A204.1 (cell line): ENCODE results near the gene ISL1.

ENCODE experiments used
- FAIRE-seq: peaks from 2 replicates; lab custom pipeline; 2012; peaks lifted over from hg19 to GRCh38; lab: Jason Lieb, UNC

The ISL1 gene

DNA sequence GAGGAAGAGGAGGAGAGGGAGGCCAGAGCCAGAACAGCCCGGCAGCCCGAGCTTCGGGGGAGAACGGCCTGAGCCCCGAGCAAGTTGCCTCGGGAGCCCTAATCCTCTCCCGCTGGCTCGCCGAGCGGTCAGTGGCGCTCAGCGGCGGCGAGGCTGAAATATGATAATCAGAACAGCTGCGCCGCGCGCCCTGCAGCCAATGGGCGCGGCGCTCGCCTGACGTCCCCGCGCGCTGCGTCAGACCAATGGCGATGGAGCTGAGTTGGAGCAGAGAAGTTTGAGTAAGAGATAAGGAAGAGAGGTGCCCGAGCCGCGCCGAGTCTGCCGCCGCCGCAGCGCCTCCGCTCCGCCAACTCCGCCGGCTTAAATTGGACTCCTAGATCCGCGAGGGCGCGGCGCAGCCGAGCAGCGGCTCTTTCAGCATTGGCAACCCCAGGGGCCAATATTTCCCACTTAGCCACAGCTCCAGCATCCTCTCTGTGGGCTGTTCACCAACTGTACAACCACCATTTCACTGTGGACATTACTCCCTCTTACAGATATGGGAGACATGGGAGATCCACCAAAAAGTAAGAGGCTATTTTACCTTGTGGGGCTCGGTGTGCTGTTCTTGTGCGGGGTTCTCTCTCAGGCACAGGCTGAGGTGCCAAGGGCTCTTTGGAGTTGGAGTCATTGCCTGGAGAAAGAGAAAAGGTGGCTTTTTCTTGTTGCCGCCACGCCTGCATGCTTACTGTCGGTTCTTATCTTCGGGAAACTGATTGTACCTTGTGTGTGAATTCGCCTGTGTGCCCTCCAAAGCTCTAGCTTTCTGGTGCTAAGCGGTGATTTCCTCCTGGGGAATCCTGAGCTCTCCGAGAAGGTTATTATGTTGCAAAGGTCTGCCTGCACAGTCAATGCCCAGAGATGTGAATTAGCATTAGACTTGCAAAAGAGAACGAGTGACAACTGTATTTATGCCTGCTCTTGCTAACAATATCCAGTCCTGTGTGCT is at the start of gene ISL1:
Gene ISL1 (plus strand): TSS at position 318 of the 991 bp plus-strand sequence. CDS start 224 bp downstream, at position 542.
- no peak for FAIRE-seq

- no peak for FAIRE-seq
Measured at GRCh38 chr5:51336878-51337277, 46.4 kb upstream of the ISL1 start.

DNA sequence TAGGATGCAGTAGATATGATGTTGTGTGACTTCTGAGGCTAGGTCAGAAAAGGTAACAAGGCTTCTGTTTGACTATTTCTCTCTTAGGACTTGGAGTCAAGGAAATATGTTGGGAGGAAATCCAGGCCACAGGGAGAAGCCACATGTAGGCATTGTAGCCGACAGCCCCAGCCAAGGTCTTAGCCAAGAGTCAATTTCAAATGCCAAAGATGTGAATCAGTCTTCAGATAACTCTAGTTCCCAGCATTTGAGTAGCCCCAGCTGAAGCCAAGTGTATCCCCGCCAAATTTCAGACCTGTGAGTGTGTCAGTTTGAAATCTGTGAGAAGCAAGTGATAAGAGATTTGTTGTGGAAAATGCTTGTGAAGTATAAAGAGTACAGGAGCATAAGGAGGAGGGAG is 38.1 kb upstream of the ISL1 start:
- FAIRE-seq = no peak

GRCh38 chr5:51347157-51347556 is 36.1 kb upstream of the ISL1 start:
- no peak for FAIRE-seq

DNA sequence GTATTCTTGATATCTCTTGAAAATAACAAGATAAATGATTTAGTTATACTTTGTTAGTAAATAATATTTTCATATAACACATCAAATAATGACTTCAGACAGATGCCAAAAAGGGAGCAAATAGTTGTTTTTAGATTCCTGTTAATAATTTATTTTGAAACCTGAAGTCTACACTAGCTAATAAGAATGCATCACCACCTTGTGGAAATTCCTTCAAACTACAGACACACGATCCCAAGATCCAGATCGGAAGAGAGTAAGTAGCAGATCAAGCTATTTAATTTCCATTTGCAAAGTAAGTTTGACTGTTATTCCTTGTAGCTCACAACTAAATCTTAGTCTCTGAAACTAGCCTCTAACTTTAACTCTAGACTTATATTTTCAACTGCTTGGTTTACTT is 35.5 kb upstream of the ISL1 start:
- peak; percentile 6 for FAIRE-seq

GRCh38 chr5:51371052-51371451 is 12.2 kb upstream of the ISL1 start:
- no peak for FAIRE-seq

DNA sequence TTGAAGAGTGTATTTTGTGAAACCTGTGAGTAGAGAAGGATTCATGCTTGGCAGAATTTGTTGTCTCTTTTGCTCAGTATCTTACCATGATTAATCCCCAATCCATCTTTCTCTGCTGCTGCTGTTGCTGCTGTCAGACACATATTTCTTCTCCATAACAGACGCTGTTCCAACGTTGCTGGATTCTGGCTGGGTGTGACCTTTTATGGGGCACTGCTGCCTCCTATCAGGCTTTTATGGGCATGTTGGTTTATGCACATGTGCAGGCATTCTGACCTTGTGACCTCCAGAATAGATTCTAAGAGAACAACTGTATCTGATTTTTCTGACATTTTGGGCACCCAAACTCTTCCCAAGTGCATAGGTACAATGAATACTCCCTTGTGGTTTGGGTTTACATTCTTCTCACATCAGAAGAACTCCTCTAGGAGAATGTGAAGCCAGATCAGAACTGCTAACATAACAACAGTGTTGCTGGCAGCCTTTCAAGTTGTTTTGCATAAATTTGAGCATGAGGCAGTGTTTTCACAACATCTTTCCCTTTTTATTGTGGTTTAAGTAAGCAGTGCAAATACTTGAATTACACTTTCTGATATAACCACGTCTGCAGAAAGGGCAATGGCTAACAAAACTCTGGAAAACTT is 9.2 kb upstream of the ISL1 start:
- FAIRE-seq = no peak

- no peak for FAIRE-seq
Measured at GRCh38 chr5:51375084-51375483, 8.2 kb upstream of the ISL1 start.

GRCh38 chr5:51376509-51376908 is 6.7 kb upstream of the ISL1 start:
- FAIRE-seq = no peak

- no peak for FAIRE-seq
Measured at GRCh38 chr5:51377151-51378060, 5.8 kb upstream of the ISL1 start.

DNA sequence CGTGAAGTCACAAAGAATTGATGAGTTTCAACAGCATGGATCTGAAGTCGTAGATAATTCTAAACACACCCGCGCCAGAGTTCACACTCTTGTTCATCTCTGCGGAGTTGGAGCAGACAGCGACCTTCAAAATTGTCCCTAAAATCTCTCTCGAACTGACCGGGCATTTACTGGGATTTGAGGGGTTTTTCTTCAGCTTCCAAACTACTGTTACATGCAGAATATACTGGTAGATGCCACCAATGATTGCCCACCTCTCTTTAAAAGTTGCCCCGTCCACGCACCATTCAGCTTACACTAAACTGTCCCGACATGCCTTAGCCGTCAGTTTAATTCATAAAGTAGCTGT is 5.2 kb upstream of the ISL1 start:
- FAIRE-seq = no peak

GRCh38 chr5:51378448-51379330 is 4.6 kb upstream of the ISL1 start:
- no peak for FAIRE-seq

- no peak for FAIRE-seq
Measured at GRCh38 chr5:51379331-51379700, 3.9 kb upstream of the ISL1 start.

- FAIRE-seq = peak; percentile 78
Measured at GRCh38 chr5:51380603-51381207, 2.5 kb upstream of the ISL1 start.

DNA sequence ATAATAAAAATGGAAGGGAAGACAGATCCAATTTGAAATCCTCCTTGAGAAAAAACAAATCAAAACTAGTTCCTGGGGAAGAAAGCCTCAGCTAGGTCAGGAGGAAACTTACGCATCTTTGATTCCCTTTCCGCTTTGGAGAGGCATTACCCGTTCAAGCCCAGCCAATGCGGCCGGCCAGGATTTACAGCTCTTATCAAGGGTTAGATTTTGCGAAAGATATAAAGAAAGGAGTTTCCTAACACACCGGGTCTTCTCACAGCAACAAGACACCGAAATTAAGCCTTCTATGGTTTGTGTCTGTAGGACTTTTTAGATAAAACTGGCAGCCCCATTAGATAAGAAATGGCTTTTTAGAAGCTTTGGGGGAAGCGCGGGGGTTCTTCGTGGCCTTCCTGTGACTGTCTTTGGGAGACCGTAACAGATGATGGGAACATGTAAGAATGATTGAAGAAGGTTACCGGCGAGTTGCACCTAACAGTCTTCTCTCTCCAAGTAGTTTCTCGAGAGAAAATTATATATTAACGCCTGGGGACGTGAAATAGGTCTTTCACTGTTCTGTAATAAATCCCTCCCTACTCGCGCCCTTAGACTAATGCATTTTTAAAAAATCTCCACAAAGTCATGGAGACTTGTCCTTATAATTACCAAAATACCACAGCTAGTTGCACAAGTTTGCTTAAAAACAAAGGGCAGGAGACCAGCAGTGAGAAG is 1.3 kb upstream of the ISL1 start:
- FAIRE-seq = no peak

- FAIRE-seq = no peak
Measured at GRCh38 chr5:51382521-51383130, 622 bp upstream of the ISL1 start.

DNA sequence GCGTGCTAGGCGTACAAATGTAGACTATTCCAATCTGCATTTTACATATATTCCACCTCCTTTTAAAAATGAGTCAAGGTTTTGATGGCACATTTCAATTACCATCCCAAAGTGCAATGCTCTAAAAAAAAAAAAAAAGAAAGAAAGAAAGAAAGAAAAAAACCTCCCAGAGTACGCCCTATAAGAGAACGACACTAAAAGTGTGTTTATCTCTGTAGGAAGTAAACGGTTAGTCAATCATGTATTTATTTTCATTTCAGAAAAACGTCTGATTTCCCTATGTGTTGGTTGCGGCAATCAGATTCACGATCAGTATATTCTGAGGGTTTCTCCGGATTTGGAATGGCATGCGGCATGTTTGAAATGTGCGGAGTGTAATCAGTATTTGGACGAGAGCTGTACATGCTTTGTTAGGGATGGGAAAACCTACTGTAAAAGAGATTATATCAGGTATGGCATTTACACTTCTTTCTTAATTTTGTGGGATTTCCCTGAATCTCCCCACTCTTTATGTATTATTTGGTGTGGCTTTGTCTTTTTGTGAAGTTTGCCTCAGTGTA is 1.1 kb downstream of the ISL1 start:
- no peak for FAIRE-seq

- FAIRE-seq = no peak
Measured at GRCh38 chr5:51385216-51385615, 2.0 kb downstream of the ISL1 start.
